Measurements from ENCODE around the gene AMPH.
"Not testable (repeated sequence)": the region's sequence is repeated elsewhere in the genome, so short reads cannot be mapped to it uniquely, and the experiment has no call there.

- not testable (repeated sequence) for TF ChIP-seq CTCF (IDR thresholded peaks at IDR 0.05); GTF2I (CRISPR knock-in tag; conservative IDR thresholded peaks at IDR 0.05); NFYB (CRISPR knock-in tag; conservative IDR thresholded peaks at IDR 0.05; ENCODE audit: low read depth); MAX (CRISPR knock-in tag; IDR thresholded peaks at IDR 0.05); FOXJ3 (CRISPR knock-in tag; IDR thresholded peaks at IDR 0.05; ENCODE audit: borderline replicate concordance); E2F4 (CRISPR knock-in tag; IDR thresholded peaks at IDR 0.05; ENCODE audit: borderline replicate concordance, low read depth); ZBTB43 (CRISPR knock-in tag; IDR thresholded peaks at IDR 0.05); CREB1 (CRISPR knock-in tag; IDR thresholded peaks at IDR 0.05); ATF3 (CRISPR knock-in tag; conservative IDR thresholded peaks at IDR 0.05); USF2 (CRISPR knock-in tag; IDR thresholded peaks at IDR 0.05); ETV6 (CRISPR knock-in tag; IDR thresholded peaks at IDR 0.05); AFF4 (CRISPR knock-in tag; IDR thresholded peaks at IDR 0.05; ENCODE audit: borderline replicate concordance); ZNF263 (CRISPR knock-in tag; IDR thresholded peaks at IDR 0.05; ENCODE audit: low read depth); ERG (CRISPR knock-in tag; IDR thresholded peaks at IDR 0.05)
Measured at GRCh38 chr7:38571620-38572019, 59.6 kb downstream of the AMPH start.
